ENCODE results near the gene MED8.

MED8 gene

GRCh38 chr1:43432171-43432860 is 42.7 kb upstream of the MED8 start:
- Histone ChIP-seq H3K36me3 (ENCODE audit: control insufficient read depth, insufficient read depth, low read length) (peaks cover 83% of the 10 kb centered on the region), H3K4me1 (ENCODE audit: control insufficient read depth, insufficient read depth, low read length, poor library complexity, severe bottlenecking) (peaks cover 12% of the 10 kb centered on the region), H3K27ac (ENCODE audit: low read depth, low read length, severe bottlenecking) (no peak overlapping the region), H3K4me3 (ENCODE audit: extremely low read depth, insufficient read depth, low read length, poor library complexity, severe bottlenecking) (no peak overlapping the region), H3K9me3 (ENCODE audit: control insufficient read depth, low read length) (no peaks in the 10 kb centered on the region)
- WGBS, 2 experiments (ENCODE audit: insufficient coverage in 2 of 2), result 96 to 100% methylated on average over 5 to 7 of the region's 9 CpGs

GRCh38 chr1:43431676-43432075 is 42.1 kb upstream of the MED8 start:
- Histone ChIP-seq H3K4me3 (ENCODE audit: extremely low read depth, insufficient read depth, low read length, poor library complexity, severe bottlenecking) (no peak overlapping the region), H3K27ac (ENCODE audit: low read depth, low read length, severe bottlenecking) (no peak overlapping the region), H3K36me3 (ENCODE audit: control insufficient read depth, insufficient read depth, low read length) (peaks cover 89% of the 10 kb centered on the region), H3K4me1 (ENCODE audit: control insufficient read depth, insufficient read depth, low read length, poor library complexity, severe bottlenecking) (peaks cover 12% of the 10 kb centered on the region), H3K9me3 (ENCODE audit: control insufficient read depth, low read length) (no peaks in the 10 kb centered on the region)
- WGBS, 2 experiments (ENCODE audit: insufficient coverage in 2 of 2), result 95 to 97% methylated on average over 9 of the region's 9 CpGs

- no peaks in the 10 kb centered on the region for H3K9me3 ChIP-seq (ENCODE audit: control insufficient read depth, low read length)
- peaks cover 3% of the 10 kb centered on the region for H3K4me1 ChIP-seq (ENCODE audit: control insufficient read depth, insufficient read depth, low read length, poor library complexity, severe bottlenecking)
- peaks cover 97% of the 10 kb centered on the region for H3K36me3 ChIP-seq (ENCODE audit: control insufficient read depth, insufficient read depth, low read length)
- WGBS, 2 experiments (ENCODE audit: insufficient coverage in 2 of 2), result 80 to 94% methylated on average over 1 to 4 of the region's 5 CpGs
- H3K27ac ChIP-seq (ENCODE audit: low read depth, low read length, severe bottlenecking), result no peak overlapping the region
- H3K4me3 ChIP-seq (ENCODE audit: extremely low read depth, insufficient read depth, low read length, poor library complexity, severe bottlenecking), result no peak overlapping the region
Observed at GRCh38 chr1:43430831-43431230, 41.2 kb upstream of the MED8 start.

GRCh38 chr1:43427941-43428340 is 38.3 kb upstream of the MED8 start:
- no peak overlapping the region for H3K27ac ChIP-seq (ENCODE audit: low read depth, low read length, severe bottlenecking)
- no peaks in the 10 kb centered on the region for H3K9me3 ChIP-seq (ENCODE audit: control insufficient read depth, low read length)
- no peaks in the 10 kb centered on the region for H3K4me1 ChIP-seq (ENCODE audit: control insufficient read depth, insufficient read depth, low read length, poor library complexity, severe bottlenecking)
- no peak overlapping the region for H3K4me3 ChIP-seq (ENCODE audit: extremely low read depth, insufficient read depth, low read length, poor library complexity, severe bottlenecking)
- peaks cover 98% of the 10 kb centered on the region for H3K36me3 ChIP-seq (ENCODE audit: control insufficient read depth, insufficient read depth, low read length)
- 92 to 100% methylated on average over 3 to 5 of the region's 9 CpGs for WGBS, 2 experiments (ENCODE audit: insufficient coverage in 2 of 2)

GRCh38 chr1:43427524-43427923 is 37.9 kb upstream of the MED8 start:
- H3K4me1 ChIP-seq (ENCODE audit: control insufficient read depth, insufficient read depth, low read length, poor library complexity, severe bottlenecking), result no peaks in the 10 kb centered on the region
- no peaks in the 10 kb centered on the region for H3K9me3 ChIP-seq (ENCODE audit: control insufficient read depth, low read length)
- WGBS, 2 experiments (ENCODE audit: insufficient coverage in 2 of 2), result 97 to 98% methylated on average over 13 of the region's 14 CpGs
- H3K4me3 ChIP-seq (ENCODE audit: extremely low read depth, insufficient read depth, low read length, poor library complexity, severe bottlenecking), result no peak overlapping the region
- H3K36me3 ChIP-seq (ENCODE audit: control insufficient read depth, insufficient read depth, low read length), result peaks cover 97% of the 10 kb centered on the region
- no peak overlapping the region for H3K27ac ChIP-seq (ENCODE audit: low read depth, low read length, severe bottlenecking)

GRCh38 chr1:43426221-43426620 is 36.6 kb upstream of the MED8 start:
- Histone ChIP-seq H3K4me3 (ENCODE audit: extremely low read depth, insufficient read depth, low read length, poor library complexity, severe bottlenecking) (no peak overlapping the region), H3K36me3 (ENCODE audit: control insufficient read depth, insufficient read depth, low read length) (peaks cover 95% of the 10 kb centered on the region), H3K27ac (ENCODE audit: low read depth, low read length, severe bottlenecking) (no peak overlapping the region), H3K4me1 (ENCODE audit: control insufficient read depth, insufficient read depth, low read length, poor library complexity, severe bottlenecking) (no peaks in the 10 kb centered on the region), H3K9me3 (ENCODE audit: control insufficient read depth, low read length) (no peaks in the 10 kb centered on the region)
- WGBS, 2 experiments (ENCODE audit: insufficient coverage in 2 of 2), result 92 to 95% methylated on average over 7 to 11 of the region's 11 CpGs

GRCh38 chr1:43425045-43425444 is 35.4 kb upstream of the MED8 start:
- H3K36me3 ChIP-seq (ENCODE audit: control insufficient read depth, insufficient read depth, low read length), result peaks cover 94% of the 10 kb centered on the region
- no peaks in the 10 kb centered on the region for H3K9me3 ChIP-seq (ENCODE audit: control insufficient read depth, low read length)
- no peak overlapping the region for H3K4me3 ChIP-seq (ENCODE audit: extremely low read depth, insufficient read depth, low read length, poor library complexity, severe bottlenecking)
- H3K27ac ChIP-seq (ENCODE audit: low read depth, low read length, severe bottlenecking), result no peak overlapping the region
- 88 to 90% methylated on average over 3 to 4 of the region's 4 CpGs for WGBS, 2 experiments (ENCODE audit: insufficient coverage in 2 of 2)
- no peaks in the 10 kb centered on the region for H3K4me1 ChIP-seq (ENCODE audit: control insufficient read depth, insufficient read depth, low read length, poor library complexity, severe bottlenecking)

- no peak overlapping the region for H3K27ac ChIP-seq (ENCODE audit: low read depth, low read length, severe bottlenecking)
- H3K4me3 ChIP-seq (ENCODE audit: extremely low read depth, insufficient read depth, low read length, poor library complexity, severe bottlenecking), result no peak overlapping the region
- WGBS, 2 experiments (ENCODE audit: insufficient coverage in 2 of 2), result 94 to 96% methylated on average over 21 to 23 of the region's 23 CpGs
- peaks cover 94% of the 10 kb centered on the region for H3K36me3 ChIP-seq (ENCODE audit: control insufficient read depth, insufficient read depth, low read length)
- no peaks in the 10 kb centered on the region for H3K4me1 ChIP-seq (ENCODE audit: control insufficient read depth, insufficient read depth, low read length, poor library complexity, severe bottlenecking)
- no peaks in the 10 kb centered on the region for H3K9me3 ChIP-seq (ENCODE audit: control insufficient read depth, low read length)
Observed at GRCh38 chr1:43423672-43424550, 34.3 kb upstream of the MED8 start.

GRCh38 chr1:43422995-43423671 is 33.5 kb upstream of the MED8 start:
- 93 to 99% methylated on average over 15 to 16 of the region's 16 CpGs for WGBS, 2 experiments (ENCODE audit: insufficient coverage in 2 of 2)
- Histone ChIP-seq H3K4me3 (ENCODE audit: extremely low read depth, insufficient read depth, low read length, poor library complexity, severe bottlenecking) (no peak overlapping the region), H3K9me3 (ENCODE audit: control insufficient read depth, low read length) (no peaks in the 10 kb centered on the region), H3K4me1 (ENCODE audit: control insufficient read depth, insufficient read depth, low read length, poor library complexity, severe bottlenecking) (no peaks in the 10 kb centered on the region), H3K27ac (ENCODE audit: low read depth, low read length, severe bottlenecking) (no peak overlapping the region), H3K36me3 (ENCODE audit: control insufficient read depth, insufficient read depth, low read length) (peaks cover 94% of the 10 kb centered on the region)

GRCh38 chr1:43421976-43422750 is 32.6 kb upstream of the MED8 start:
- Histone ChIP-seq H3K36me3 (ENCODE audit: control insufficient read depth, insufficient read depth, low read length) (peaks cover 93% of the 10 kb centered on the region), H3K4me1 (ENCODE audit: control insufficient read depth, insufficient read depth, low read length, poor library complexity, severe bottlenecking) (no peaks in the 10 kb centered on the region), H3K4me3 (ENCODE audit: extremely low read depth, insufficient read depth, low read length, poor library complexity, severe bottlenecking) (no peak overlapping the region), H3K27ac (ENCODE audit: low read depth, low read length, severe bottlenecking) (no peak overlapping the region), H3K9me3 (ENCODE audit: control insufficient read depth, low read length) (no peaks in the 10 kb centered on the region)
- WGBS, 2 experiments (ENCODE audit: insufficient coverage in 2 of 2), result 81 to 88% methylated on average over 6 to 7 of the region's 12 CpGs

Measured in mesodermal cell (in vitro differentiated cells).